PC-3 (cell line): ENCODE measurements around the gene MASP2.

ENCODE experiments used
- CTCF ChIP-seq: fragments of 300-600 bp; sonication (generic); conservative IDR thresholded peaks from 2 replicates; pipeline ENCODE4 v1.5.1; 2017; ENCODE audit warnings: antibody characterized with exemption, low read depth, mild to moderate bottlenecking, low read length
- EZH2 ChIP-seq: fragments of 300-600 bp; sonication (generic); IDR thresholded peaks from one replicate; pipeline ENCODE4 v1.6.1; 2017; ENCODE audit warnings: antibody characterized with exemption, mild to moderate bottlenecking, low read length; ENCODE audit not compliant: unreplicated experiment
- EZH2phosphoT487 ChIP-seq: fragments of 300-600 bp; sonication (generic); IDR thresholded peaks from 2 replicates; pipeline ENCODE4 v1.6.1; 2018; ENCODE audit warnings: mild to moderate bottlenecking, antibody characterized with exemption, low read length, borderline replicate concordance

GRCh38 chr1:11028018-11028417 lies 19.0 kb downstream of the MASP2 start:
- TF ChIP-seq CTCF (no peak), EZH2 (no peak), EZH2phosphoT487 (no peak)
